DND-41 (cell line): ENCODE measurements around the gene ITGA2.

Source experiments
- CTCF ChIP-seq: IDR thresholded peaks from 2 replicates; pipeline ENCODE4 v1.5.1; 2012; ENCODE audit warnings: borderline replicate concordance, low read length, moderate library complexity, mild to moderate bottlenecking; ENCODE audit not compliant: poor library complexity, severe bottlenecking; ENCODE audit errors: extremely low read depth
- EZH2 ChIP-seq: IDR thresholded peaks from 3 replicates; pipeline ENCODE4 v1.6.1; 2012; ENCODE audit warnings: borderline replicate concordance, low read depth, mild to moderate bottlenecking, moderate library complexity, low read length, inconsistent platforms; ENCODE audit not compliant: severe bottlenecking

DNA sequence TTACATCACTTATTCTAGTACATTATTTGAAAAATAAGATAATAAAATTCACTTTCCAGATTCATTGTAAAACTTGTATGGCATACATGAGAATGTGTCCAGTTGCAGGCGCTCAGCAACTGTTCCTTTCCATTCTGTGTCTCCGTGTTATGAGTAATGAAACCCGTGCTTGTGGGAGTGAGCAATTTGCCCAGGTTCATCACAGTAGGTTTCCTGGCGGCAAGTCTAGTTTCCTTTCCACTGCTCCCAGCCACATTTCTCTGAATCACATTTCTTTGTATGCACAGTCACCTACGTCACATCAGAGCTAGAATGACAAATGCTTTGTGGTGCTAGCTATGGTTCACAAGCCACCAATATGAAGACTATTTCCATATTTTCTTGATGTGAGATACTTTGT is 80.5 kb downstream of the ITGA2 start:
- no peak for TF ChIP-seq CTCF
- TF ChIP-seq EZH2, result no peak
